Type B pancreatic cell (in vitro differentiated cells): ENCODE data around the gene ATP8B4. TPM values are rescaled to one million over a fixed set of nuclear protein-coding genes. Genes with fewer than 3 reads are reported as not detected.

Experiments used
- DNase-seq: peaks from one replicate; pipeline ENCODE4 v3.0.0; 2021; ENCODE audit warnings: mixed read lengths; ENCODE audit not compliant: unreplicated experiment; ENCODE audit errors: extremely low spot score
- H3K27ac Mint-ChIP-seq: 2 replicates; pipeline ENCODE4 v1.8.0; 2021; ENCODE audit warnings: mild to moderate bottlenecking, mixed read lengths
- H3K27me3 Mint-ChIP-seq: 2 replicates; pipeline ENCODE4 v1.8.0; 2021; ENCODE audit warnings: mixed read lengths
- H3K36me3 Mint-ChIP-seq: 2 replicates; pipeline ENCODE4 v1.8.0; 2021; ENCODE audit warnings: mixed read lengths
- H3K4me1 Mint-ChIP-seq: one replicate; pipeline ENCODE4 v1.8.0; 2021; ENCODE audit warnings: mixed read lengths; ENCODE audit not compliant: unreplicated experiment
- H3K4me3 Mint-ChIP-seq: 2 replicates; pipeline ENCODE4 v1.8.0; 2021; ENCODE audit warnings: mild to moderate bottlenecking, mixed read lengths
- H3K9me3 Mint-ChIP-seq: 2 replicates; pipeline ENCODE4 v1.8.0; 2021; ENCODE audit warnings: mixed read lengths
- total RNA-seq: library from RNA; stranded (reverse); gene quantifications from 2 replicates; pipeline ENCODE4 v1.2.1, GENCODE V29; 2021; ENCODE audit warnings: low replicate concordance
- TF ChIP-seq, protein P1 (sequence below): fragments of 200-600 bp; sonication (generic); conservative IDR thresholded peaks from 2 replicates; pipeline ENCODE4 v1.5.0; 2021; ENCODE audit warnings: antibody characterized with exemption, mild to moderate bottlenecking

The ATP8B4 gene
- total RNA-seq, 1 donor from 2014 or later, result 2.2 TPM

DNA sequence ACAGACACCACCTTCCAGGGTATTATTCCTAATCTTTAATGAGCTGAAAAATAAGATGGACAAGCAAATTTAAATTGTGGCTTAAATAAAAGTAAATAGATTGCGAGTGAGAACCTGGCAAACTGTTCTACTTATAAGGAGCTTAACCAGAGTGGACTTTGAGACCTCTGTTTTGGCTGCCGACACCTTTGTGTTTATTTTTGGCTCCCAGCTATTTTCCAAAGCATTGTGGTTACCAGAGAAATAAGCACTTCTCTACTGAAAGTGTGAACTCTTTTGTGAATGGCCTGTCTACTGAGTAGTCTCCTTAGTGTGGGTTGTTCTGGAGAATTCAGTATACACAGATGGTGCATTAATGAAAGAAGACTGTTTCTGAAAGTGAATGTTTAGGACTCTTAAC, 109.4 kb downstream of the ATP8B4 start:
- H3K27ac Mint-ChIP-seq, result no peak overlapping the region
- H3K9me3 Mint-ChIP-seq, result peaks cover 5% of the 10 kb centered on the region
- H3K4me3 Mint-ChIP-seq, result no peak overlapping the region
- H3K4me1 Mint-ChIP-seq, result no peaks in the 10 kb centered on the region
- TF ChIP-seq, protein P1, sequence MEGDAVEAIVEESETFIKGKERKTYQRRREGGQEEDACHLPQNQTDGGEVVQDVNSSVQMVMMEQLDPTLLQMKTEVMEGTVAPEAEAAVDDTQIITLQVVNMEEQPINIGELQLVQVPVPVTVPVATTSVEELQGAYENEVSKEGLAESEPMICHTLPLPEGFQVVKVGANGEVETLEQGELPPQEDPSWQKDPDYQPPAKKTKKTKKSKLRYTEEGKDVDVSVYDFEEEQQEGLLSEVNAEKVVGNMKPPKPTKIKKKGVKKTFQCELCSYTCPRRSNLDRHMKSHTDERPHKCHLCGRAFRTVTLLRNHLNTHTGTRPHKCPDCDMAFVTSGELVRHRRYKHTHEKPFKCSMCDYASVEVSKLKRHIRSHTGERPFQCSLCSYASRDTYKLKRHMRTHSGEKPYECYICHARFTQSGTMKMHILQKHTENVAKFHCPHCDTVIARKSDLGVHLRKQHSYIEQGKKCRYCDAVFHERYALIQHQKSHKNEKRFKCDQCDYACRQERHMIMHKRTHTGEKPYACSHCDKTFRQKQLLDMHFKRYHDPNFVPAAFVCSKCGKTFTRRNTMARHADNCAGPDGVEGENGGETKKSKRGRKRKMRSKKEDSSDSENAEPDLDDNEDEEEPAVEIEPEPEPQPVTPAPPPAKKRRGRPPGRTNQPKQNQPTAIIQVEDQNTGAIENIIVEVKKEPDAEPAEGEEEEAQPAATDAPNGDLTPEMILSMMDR, result no peak
- H3K27me3 Mint-ChIP-seq, result no peaks in the 10 kb centered on the region
- DNase-seq, result no peak
- no peaks in the 10 kb centered on the region for H3K36me3 Mint-ChIP-seq

DNA sequence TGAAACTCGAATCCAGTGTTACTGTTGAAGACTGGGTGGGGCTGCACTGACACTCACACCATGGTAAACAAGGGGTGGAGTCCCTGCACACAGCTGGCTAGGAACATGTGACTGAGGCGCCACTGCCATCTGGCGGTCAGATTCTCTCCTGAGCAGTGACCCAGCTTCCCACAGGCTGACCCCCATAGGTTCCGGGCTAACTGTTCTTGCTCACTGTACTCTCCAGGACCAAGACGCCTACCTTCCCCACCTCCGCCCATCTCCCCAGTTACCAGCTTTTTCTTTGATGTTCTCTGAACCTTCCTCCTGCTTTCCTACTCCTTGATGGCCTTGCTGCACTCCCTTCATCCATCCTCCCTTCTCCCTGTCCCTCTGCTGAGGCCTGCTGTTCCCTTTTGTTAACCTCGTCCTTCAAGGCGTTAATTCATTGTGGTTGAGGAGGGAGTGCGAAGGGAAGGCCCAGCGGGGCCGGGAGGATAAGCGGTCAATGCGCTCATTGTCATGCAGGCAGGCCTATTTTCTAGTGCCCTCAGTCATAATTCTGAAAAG, 115.2 kb downstream of the ATP8B4 start:
- peak overlapping the region; percentile 48 for H3K27ac Mint-ChIP-seq
- DNase-seq, result peak; percentile 79
- no peaks in the 10 kb centered on the region for H3K36me3 Mint-ChIP-seq
- TF ChIP-seq, protein P1, result peak; percentile 88
- H3K4me3 Mint-ChIP-seq, result no peak overlapping the region
- no peaks in the 10 kb centered on the region for H3K27me3 Mint-ChIP-seq
- H3K4me1 Mint-ChIP-seq, result peaks cover 6% of the 10 kb centered on the region
- peaks cover 5% of the 10 kb centered on the region for H3K9me3 Mint-ChIP-seq

GRCh38 chr15:49991587-49991986, 127.4 kb downstream of the ATP8B4 start:
- no peak for DNase-seq
- H3K4me3 Mint-ChIP-seq, result no peak overlapping the region
- no peak overlapping the region for H3K27ac Mint-ChIP-seq
- H3K27me3 Mint-ChIP-seq, result no peaks in the 10 kb centered on the region
- peaks cover 3% of the 10 kb centered on the region for H3K9me3 Mint-ChIP-seq
- H3K36me3 Mint-ChIP-seq, result no peaks in the 10 kb centered on the region
- TF ChIP-seq, protein P1, result no peak
- H3K4me1 Mint-ChIP-seq, result no peaks in the 10 kb centered on the region

- peak overlapping the region; percentile 32 for H3K27ac Mint-ChIP-seq
- DNase-seq, result no peak
- TF ChIP-seq, protein P1, result no peak
- no peaks in the 10 kb centered on the region for H3K4me1 Mint-ChIP-seq
- peaks cover 3% of the 10 kb centered on the region for H3K9me3 Mint-ChIP-seq
- no peaks in the 10 kb centered on the region for H3K27me3 Mint-ChIP-seq
- no peak overlapping the region for H3K4me3 Mint-ChIP-seq
- H3K36me3 Mint-ChIP-seq, result no peaks in the 10 kb centered on the region
These were observed 128.0 kb downstream of the ATP8B4 start for GRCh38 chr15:49990835-49991545.

GRCh38 chr15:49989498-49989897, 129.5 kb downstream of the ATP8B4 start:
- H3K27ac Mint-ChIP-seq, result no peak overlapping the region
- TF ChIP-seq, protein P1, result no peak

More at GRCh38 chr15:49989498-49989897, 129.5 kb downstream of the ATP8B4 start:
- DNase-seq, result no peak
- no peaks in the 10 kb centered on the region for H3K27me3 Mint-ChIP-seq
- peaks cover 3% of the 10 kb centered on the region for H3K9me3 Mint-ChIP-seq
- H3K36me3 Mint-ChIP-seq, result no peaks in the 10 kb centered on the region
- H3K4me3 Mint-ChIP-seq, result no peak overlapping the region
- H3K4me1 Mint-ChIP-seq, result peaks cover 2% of the 10 kb centered on the region
